Gastrocnemius medialis (tissue), 4 donors: ENCODE results near the gene PRMT7.

Experiments
- CTCF ChIP-seq, 5 experiments: fragments of 450-650 bp in 3 of 5; fragments of 200-600 bp in 2 of 5; sonication (generic) in 2 of 5; IDR thresholded peaks in 4 of 5; conservative IDR thresholded peaks in 1 of 5; 1 replicate in 4 of 5; 2 replicates in 1 of 5; pipeline ENCODE4 v1.5.1; 2016 to 2019; ENCODE audit warnings: antibody characterized with exemption in 5 of 5, mild to moderate bottlenecking in 3 of 5, moderate library complexity in 3 of 5
- POLR2A ChIP-seq, 2 donors: fragments of 450-650 bp; IDR thresholded peaks; one replicate each; pipeline ENCODE4 v1.6.1; 2017; ENCODE audit warnings: antibody characterized with exemption in 2 of 2, mild to moderate bottlenecking in 2 of 2, moderate library complexity in 2 of 2

GRCh38 chr16:68361485-68361884 lies 50.7 kb downstream of the PRMT7 start:
- TF ChIP-seq CTCF (IDR thresholded peaks at IDR 0.05 in 4 of 5, conservative IDR thresholded peaks at IDR 0.05 in 1 of 5) = no peak
- TF ChIP-seq POLR2A (IDR thresholded peaks at IDR 0.05) = no peak
